ENCODE data around the gene GDPD5.

Gene GDPD5

DNA sequence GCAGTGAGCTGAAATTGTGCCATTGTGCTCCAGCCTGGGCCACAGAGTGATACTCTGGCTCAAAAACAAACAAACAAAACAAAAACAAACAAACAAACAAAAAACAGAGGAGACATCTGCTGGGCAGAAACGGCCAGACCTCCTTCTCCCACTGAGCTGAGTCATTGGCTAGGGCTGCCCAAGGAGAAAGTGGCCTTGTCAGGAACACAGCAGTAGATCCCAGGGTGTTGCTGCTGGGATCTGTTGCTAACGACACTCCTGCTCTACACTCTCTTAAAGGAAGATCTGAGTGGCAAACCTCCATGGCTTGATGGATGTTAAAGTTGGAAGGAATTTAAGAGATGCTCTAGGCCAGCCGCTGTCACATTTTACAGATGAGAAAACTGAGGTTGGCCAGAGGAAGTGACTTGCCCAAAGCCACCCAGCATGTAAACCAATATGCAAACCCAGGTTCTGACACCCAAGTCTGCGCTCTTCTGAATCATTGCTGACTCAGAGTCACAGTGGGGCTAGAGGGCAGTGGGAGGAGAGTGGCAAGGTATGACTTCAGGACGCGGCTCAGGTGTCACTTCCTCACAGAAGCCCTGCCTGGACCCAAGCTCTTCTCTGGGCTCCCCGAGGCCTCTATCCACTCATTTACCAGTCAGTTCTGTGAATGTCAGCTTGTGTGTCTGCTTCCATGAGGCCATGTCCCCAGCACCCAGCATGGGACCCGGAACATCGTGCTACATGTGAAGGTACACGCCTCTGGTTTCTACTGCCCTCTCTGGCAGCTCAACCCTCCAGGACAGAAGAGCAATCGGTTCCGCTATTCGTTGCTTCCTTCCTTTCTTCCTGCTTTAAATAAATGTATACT is 11.3 kb upstream of the GDPD5 start:
- DNase-seq (ENCODE audit: low read depth, low spot score) = no peak
- H3K27ac ChIP-seq = no peak overlapping the region

- no peak for DNase-seq (ENCODE audit: low read depth, low spot score)
- H3K27ac ChIP-seq = no peak overlapping the region
Observed at GRCh38 chr11:75535071-75535470, 9.3 kb upstream of the GDPD5 start.

DNA sequence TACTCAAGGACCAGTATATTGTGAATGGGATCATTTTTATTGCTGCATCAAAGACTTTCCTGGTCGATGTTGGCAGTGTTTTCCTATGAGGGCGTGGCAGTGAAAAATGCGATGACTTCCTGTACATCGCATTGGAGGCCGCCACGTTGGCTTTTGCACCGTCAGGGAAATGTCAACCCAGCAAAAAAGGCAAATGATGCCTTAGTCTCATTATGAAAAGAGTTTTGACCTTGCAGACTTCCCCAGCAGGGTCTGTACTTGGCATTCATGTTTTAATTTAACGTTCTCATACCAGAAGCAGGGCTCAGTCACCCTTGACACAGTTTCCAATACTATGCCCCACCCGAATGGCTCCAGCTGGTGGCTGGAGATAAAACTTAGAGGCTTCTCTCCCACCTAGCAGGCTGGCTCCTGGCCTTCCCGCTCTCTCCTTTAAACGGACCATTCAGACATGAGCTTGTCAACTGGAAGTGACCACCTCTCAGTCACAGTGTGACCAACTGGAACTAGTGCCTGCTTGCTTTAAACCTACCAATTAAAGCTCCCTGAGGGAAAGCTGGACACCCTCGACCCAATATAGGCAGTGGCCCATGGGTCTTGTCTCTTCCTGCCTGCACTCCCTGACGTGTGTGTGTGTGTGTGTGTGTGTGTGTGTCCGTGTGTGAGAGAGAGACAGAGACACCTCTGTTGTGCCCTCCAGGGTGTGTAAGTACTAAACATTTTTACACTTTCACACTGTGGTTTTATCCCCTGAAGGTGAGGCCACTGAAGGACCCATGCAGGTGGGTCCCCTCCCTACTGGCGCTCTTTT is 8.7 kb upstream of the GDPD5 start:
- no peak for DNase-seq (ENCODE audit: low read depth, low spot score)
- H3K27ac ChIP-seq = no peak overlapping the region

GRCh38 chr11:75533896-75534258 is 8.1 kb upstream of the GDPD5 start:
- H3K27ac ChIP-seq = no peak overlapping the region
- no peak for DNase-seq (ENCODE audit: low read depth, low spot score)

DNA sequence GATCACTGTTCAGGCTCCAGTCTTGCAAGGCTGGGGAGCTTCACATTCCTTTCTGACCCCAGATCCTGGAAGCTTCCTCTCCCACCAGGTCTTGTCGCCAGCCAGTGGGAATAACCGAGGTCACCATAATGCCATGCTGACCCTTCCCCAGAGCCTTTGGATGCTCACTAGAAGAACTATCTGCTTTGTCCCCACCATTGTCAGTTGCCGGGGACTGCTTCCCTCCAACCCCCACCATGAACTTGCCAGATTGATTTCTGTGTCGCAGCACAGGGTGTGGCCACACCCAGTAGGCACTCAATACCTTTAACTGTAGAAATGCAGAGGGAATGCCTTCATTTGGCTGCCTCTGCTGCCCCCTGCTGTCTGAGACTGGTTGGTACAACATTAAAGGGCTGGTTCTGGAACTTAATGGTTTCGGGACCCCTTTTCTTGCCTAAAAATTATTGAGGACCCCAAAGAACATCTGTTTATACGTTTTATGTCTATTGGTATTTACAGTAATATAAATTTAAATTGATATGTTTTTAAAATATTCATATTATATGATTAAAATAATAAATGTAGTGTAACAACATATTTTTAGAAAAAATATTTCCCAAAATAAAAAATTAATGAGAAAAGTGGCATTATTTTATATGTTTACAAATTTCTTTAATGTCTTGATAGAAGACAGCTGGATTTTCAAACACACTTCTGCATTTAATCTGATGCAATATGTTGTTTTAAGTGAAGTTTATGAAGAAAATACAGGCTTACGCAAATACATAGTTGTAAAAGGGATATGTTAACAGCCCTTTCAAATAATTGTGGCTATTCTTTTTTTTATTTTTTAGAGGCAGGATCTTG is 6.7 kb upstream of the GDPD5 start:
- no peak overlapping the region for H3K27ac ChIP-seq
- no peak for DNase-seq (ENCODE audit: low read depth, low spot score)

GRCh38 chr11:75531325-75531724 is 5.6 kb upstream of the GDPD5 start:
- no peak for DNase-seq (ENCODE audit: low read depth, low spot score)
- no peak overlapping the region for H3K27ac ChIP-seq

- no peak for DNase-seq (ENCODE audit: low read depth, low spot score)
- H3K27ac ChIP-seq = no peak overlapping the region
Observed at GRCh38 chr11:75530577-75530976, 4.8 kb upstream of the GDPD5 start.

DNA sequence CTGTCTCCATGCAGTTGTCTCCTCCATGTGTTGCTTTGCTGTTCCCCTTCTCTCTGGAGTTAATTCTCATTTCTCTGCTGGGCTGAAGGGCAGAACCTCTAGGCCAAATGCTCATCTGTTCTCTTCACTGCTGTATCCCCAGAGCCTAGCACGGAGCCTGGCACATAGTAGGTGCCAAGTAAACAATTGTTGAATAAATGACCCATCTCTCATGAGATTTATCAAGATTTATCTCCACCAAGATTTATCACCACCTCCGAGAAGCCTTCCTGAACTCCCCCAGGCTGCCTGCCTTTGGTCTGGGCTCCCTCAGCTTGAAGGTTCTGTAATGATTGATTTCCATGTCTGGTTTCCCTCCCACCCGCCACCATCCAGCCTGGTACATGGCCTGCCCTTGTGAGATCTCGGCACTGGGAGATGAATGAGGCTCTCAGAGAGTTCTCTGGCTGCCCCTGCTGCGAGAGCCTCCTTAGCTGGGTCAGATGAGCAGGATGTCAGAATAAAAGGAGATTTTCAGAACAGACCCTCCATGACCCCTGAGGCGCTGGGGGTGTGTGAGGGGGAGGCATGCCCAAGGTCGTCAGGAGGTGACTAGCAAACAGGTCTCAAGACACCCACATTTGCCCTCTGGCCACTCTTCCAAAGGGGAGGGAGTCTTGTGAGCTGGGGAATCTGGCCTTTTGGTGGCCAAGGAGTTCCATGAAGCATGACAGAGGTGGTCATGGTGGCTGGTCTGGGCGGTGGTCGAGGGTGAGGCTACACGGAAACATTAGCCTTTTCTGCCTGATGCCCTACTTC is 2.4 kb upstream of the GDPD5 start:
- no peak for DNase-seq (ENCODE audit: low read depth, low spot score)
- H3K27ac ChIP-seq = no peak overlapping the region

GRCh38 chr11:75527130-75527529 is 1.4 kb upstream of the GDPD5 start:
- no peak overlapping the region for H3K27ac ChIP-seq
- DNase-seq (ENCODE audit: low read depth, low spot score) = no peak

- DNase-seq (ENCODE audit: low read depth, low spot score) = no peak
- H3K27ac ChIP-seq = no peak overlapping the region
Observed at GRCh38 chr11:75526192-75526541, 426 bp upstream of the GDPD5 start.

DNA sequence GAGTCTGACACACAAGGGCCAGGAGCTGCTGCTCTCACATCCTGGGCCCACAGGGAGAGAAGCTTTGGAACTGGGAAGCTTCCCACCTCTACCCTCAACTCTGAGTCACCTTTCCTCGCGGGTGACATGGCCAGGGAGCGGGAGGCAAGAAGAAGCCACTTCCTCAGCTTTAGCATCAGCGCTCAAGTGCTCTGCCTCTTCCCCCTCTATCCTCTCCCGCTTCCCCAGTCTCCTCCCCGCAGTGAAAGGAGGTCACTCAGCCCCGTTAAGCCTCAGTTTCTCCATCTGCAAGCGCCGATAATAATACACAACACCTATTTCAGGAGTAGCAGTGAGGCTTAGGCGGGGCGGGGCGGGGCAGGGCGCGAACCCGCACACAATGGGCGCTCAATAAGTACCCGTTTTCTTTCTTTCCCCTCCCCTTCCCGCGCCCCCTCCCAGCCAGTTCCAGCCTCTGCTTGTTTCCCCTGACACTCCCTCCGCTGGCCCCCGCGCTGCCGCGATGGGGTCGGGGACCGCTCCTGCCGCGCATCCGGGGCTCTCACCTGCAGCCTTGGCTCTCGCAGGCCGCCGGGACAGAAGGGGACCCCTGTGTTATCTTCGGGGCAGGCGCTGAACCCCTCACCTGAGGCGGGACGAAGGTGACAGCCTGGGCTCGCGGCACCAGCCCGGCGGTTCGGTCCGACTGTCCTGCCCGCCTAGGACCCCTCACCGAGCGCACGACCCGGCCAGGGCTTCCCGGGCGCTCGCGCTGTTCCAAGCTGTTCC is 892 bp downstream of the GDPD5 start:
- H3K27ac ChIP-seq = no peak overlapping the region
- DNase-seq (ENCODE audit: low read depth, low spot score) = no peak

DNA sequence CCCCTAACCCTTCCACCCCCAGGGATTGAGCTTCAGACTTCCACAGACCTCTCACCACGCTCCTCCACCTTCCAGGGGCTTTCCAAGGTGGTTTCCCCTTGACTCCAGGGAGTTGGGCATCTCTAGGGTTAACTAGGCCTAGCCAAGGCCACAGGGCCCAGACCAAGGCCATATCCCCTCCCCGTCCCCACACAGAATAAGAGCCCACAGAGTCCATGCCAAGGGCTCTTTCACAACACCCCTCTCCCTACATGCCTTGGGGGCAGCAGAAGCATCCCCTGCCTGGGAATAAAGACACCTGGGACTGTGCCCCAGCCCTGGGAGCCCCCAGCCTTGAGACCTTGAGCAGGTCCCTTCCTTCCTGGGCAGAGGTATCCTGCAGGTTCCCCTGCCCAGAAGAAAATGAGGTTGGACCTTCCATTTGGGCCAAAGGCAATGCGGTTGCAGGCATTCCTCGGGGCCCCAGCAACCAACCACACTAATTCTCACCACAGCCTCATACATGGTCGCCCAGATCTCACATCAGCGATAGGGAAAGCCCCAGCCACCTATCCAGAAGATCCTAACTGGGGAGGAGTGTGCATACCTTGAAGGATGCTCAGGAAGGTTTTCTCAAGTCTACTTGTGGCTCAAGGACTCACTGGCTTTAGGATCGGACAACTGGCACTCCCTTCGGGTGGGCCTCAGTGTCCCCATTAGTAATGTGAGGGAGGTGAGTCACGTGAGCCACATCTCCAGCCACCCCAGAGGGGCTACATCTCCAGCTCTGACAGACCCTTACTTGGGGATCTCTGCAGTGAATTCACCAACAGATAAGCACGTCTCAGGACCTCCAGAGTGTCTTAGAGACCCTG is 1.7 kb downstream of the GDPD5 start:
- DNase-seq (ENCODE audit: low read depth, low spot score) = no peak
- H3K27ac ChIP-seq = no peak overlapping the region

GRCh38 chr11:75523189-75523588 is 2.6 kb downstream of the GDPD5 start:
- H3K27ac ChIP-seq = no peak overlapping the region
- no peak for DNase-seq (ENCODE audit: low read depth, low spot score)

DNA sequence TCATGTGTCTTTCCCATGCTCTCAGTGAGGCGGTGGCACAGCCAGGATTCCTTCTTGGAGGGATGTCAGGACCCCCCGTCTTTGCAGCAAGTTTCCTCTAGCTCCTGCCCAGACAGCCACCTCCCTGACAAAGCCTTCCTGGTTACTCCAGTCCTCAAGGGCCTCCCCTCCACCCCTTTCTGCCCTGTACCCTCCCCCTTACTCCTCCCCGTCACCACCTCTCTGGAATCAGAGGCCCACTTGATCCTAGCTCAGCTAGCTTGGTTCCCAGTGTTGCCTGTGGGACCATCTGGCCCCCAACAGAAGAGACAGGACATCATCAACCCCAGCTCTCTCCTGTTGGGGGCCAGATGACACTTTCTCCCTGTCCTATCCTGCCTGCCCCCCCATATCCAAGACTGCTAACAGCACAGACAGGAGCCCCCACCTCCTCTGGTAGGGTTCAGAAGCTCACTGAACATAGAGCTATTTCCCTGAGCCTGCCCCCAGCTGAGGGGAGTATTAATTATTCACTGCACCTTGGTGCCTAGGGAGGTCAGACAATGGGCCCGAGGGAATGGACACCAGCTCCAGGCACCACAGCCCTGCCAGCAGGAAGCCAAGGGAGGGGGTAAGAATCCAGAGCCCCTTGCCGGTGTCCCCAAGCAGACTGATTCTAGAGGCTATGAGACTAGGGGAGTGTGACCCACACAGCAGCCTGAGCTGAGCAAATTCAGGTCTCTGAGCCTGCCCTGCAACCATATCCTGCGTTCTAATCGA is 3.3 kb downstream of the GDPD5 start:
- no peak overlapping the region for H3K27ac ChIP-seq
- DNase-seq (ENCODE audit: low read depth, low spot score) = no peak

- DNase-seq (ENCODE audit: low read depth, low spot score) = no peak
- H3K27ac ChIP-seq = no peak overlapping the region
Observed at GRCh38 chr11:75520688-75521087, 5.1 kb downstream of the GDPD5 start.

- no peak overlapping the region for H3K27ac ChIP-seq
- no peak for DNase-seq (ENCODE audit: low read depth, low spot score)
Observed at GRCh38 chr11:75518771-75519653, 6.7 kb downstream of the GDPD5 start.

- no peak for DNase-seq (ENCODE audit: low read depth, low spot score)
- H3K27ac ChIP-seq = no peak overlapping the region
Observed at GRCh38 chr11:75518204-75518549, 7.6 kb downstream of the GDPD5 start.

Data from epithelial cell of prostate (primary cell).